SU-DHL-6 (cell line): ENCODE data around the gene ELF2.
"Not testable (repeated sequence)": the region's sequence is repeated elsewhere in the genome, so short reads cannot be mapped to it uniquely, and the experiment has no call there.

Source experiments
- H2AFZ ChIP-seq: fragments of 200-600 bp; sonication (generic); 2 replicates; pipeline ENCODE4 v1.6.1; 2014; ENCODE audit warnings: low read depth, mild to moderate bottlenecking, moderate library complexity, mixed read lengths, antibody characterized with exemption, low read length; ENCODE audit not compliant: severe bottlenecking
- H3F3A ChIP-seq: fragments of 200-600 bp; shearing (Covaris generic); 2 replicates; pipeline ENCODE4 v1.6.0; 2016; ENCODE audit warnings: antibody characterized with exemption, mild to moderate bottlenecking; ENCODE audit not compliant: insufficient read depth
- H3K27ac ChIP-seq: fragments of 200-600 bp; sonication (generic); 2 replicates; pipeline ENCODE4 v1.5.1; 2016; ENCODE audit warnings: low read depth, mild to moderate bottlenecking, low read length, moderate library complexity, mixed read lengths
- H3K27me3 ChIP-seq: fragments of 200-600 bp; sonication (generic), shearing (Covaris generic); 2 replicates; pipeline ENCODE4 v1.6.0; 2014; ENCODE audit warnings: mild to moderate bottlenecking, low read length
- H3K36me3 ChIP-seq: fragments of 200-600 bp; sonication (generic); 2 replicates; pipeline ENCODE4 v1.6.1; 2014; ENCODE audit warnings: mild to moderate bottlenecking, low read length, mixed read lengths
- H3K4me2 ChIP-seq: fragments of 300-600, 200-600 bp; shearing (Covaris generic), sonication (generic); 2 replicates; pipeline ENCODE4 v1.6.0; 2014; ENCODE audit warnings: low read length, low read depth, mild to moderate bottlenecking; ENCODE audit not compliant: poor library complexity, severe bottlenecking
- H3K4me3 ChIP-seq: fragments of 200-600 bp; sonication (generic); 2 replicates; pipeline ENCODE4 v1.5.1; 2014; ENCODE audit warnings: antibody characterized with exemption, low read length, mild to moderate bottlenecking, mixed read lengths; ENCODE audit not compliant: insufficient read depth, poor library complexity, severe bottlenecking
- H3K79me2 ChIP-seq: fragments of 200-600 bp; sonication (generic); 2 replicates; pipeline ENCODE4 v1.6.1; 2014; ENCODE audit warnings: mild to moderate bottlenecking, low read length, moderate library complexity; ENCODE audit not compliant: insufficient read depth
- H3K9ac ChIP-seq: fragments of 200-600 bp; sonication (generic); 2 replicates; pipeline ENCODE4 v1.7.0; 2014; ENCODE audit warnings: mild to moderate bottlenecking, low read length
- H3K9me2 ChIP-seq: fragments of 200-600 bp; sonication (generic); replicated peaks from 2 replicates; pipeline ENCODE4 v1.6.1; 2014; ENCODE audit warnings: low read length; ENCODE audit not compliant: insufficient read depth
- H3K9me3 ChIP-seq: fragments of 200-600 bp; sonication (generic); 2 replicates; pipeline ENCODE4 v1.6.1; 2014; ENCODE audit warnings: low read length, mixed read lengths; ENCODE audit not compliant: insufficient read depth
- H4K20me1 ChIP-seq: fragments of 200-600 bp; sonication (generic); 2 replicates; pipeline ENCODE4 v1.6.1; 2014; ENCODE audit warnings: low read depth, mild to moderate bottlenecking, antibody characterized with exemption, low read length, moderate library complexity, mixed read lengths
- CTCF ChIP-seq: fragments of 200-600 bp; sonication (generic); IDR thresholded peaks from one replicate; pipeline ENCODE4 v1.5.1; 2017; ENCODE audit warnings: antibody characterized with exemption, mild to moderate bottlenecking, low read length, moderate library complexity; ENCODE audit not compliant: insufficient read depth, poor library complexity, severe bottlenecking
- EZH2phosphoT487 ChIP-seq: fragments of 200-600 bp; sonication (generic), shearing (Covaris generic); conservative IDR thresholded peaks from 2 replicates; pipeline ENCODE4 v1.6.1; 2018; ENCODE audit warnings: mild to moderate bottlenecking, antibody characterized with exemption, low read length, moderate library complexity, mixed read lengths

The ELF2 gene

GRCh38 chr4:139221687-139222086 is 44.7 kb upstream of the ELF2 start:
- Histone ChIP-seq H3K4me3 (no peak overlapping the region), H3F3A (no peaks in the 10 kb centered on the region), H3K4me2 (no peak overlapping the region), H3K9me3 (no peaks in the 10 kb centered on the region), H3K36me3 (no peaks in the 10 kb centered on the region), H3K79me2 (no peaks in the 10 kb centered on the region), H3K9me2 (no peaks in the 10 kb centered on the region), H3K27me3 (no peaks in the 10 kb centered on the region), H3K27ac (no peak overlapping the region), H4K20me1 (no peaks in the 10 kb centered on the region), H3K9ac (no peak overlapping the region), H2AFZ (no peak overlapping the region)
- no peak for TF ChIP-seq EZH2phosphoT487
- TF ChIP-seq CTCF, result no peak

GRCh38 chr4:139219450-139220055 is 42.5 kb upstream of the ELF2 start:
- Histone ChIP-seq H3F3A (no peaks in the 10 kb centered on the region), H3K9ac (no peak overlapping the region), H4K20me1 (no peaks in the 10 kb centered on the region), H3K9me3 (no peaks in the 10 kb centered on the region), H3K36me3 (no peaks in the 10 kb centered on the region), H3K9me2 (no peaks in the 10 kb centered on the region), H2AFZ (no peak overlapping the region), H3K4me3 (no peak overlapping the region), H3K79me2 (no peaks in the 10 kb centered on the region), H3K27me3 (no peaks in the 10 kb centered on the region), H3K27ac (no peak overlapping the region), H3K4me2 (no peak overlapping the region)
- TF ChIP-seq EZH2phosphoT487 (no peak), CTCF (no peak)

- H3K9ac ChIP-seq, result 0 out of 2 replicates have a peak overlapping the region, but pooled peaks have one; percentile 13
- H3K27me3 ChIP-seq, result no peaks in the 10 kb centered on the region
- H3K9me3 ChIP-seq, result no peaks in the 10 kb centered on the region
- no peaks in the 10 kb centered on the region for H4K20me1 ChIP-seq
- TF ChIP-seq EZH2phosphoT487 (no peak), CTCF (no peak)
- no peaks in the 10 kb centered on the region for H3K79me2 ChIP-seq
- peak overlapping the region; percentile 51 for H2AFZ ChIP-seq
- H3K4me2 ChIP-seq, result peak overlapping the region; percentile 31
- no peaks in the 10 kb centered on the region for H3K36me3 ChIP-seq
- H3K27ac ChIP-seq, result peak overlapping the region; percentile 15; the same call in 1 of the 2 replicates
- no peaks in the 10 kb centered on the region for H3K9me2 ChIP-seq
- H3K4me3 ChIP-seq, result no peak overlapping the region
- H3F3A ChIP-seq, result no peaks in the 10 kb centered on the region
These were observed 37.1 kb upstream of the ELF2 start for GRCh38 chr4:139214039-139214534.

GRCh38 chr4:139213633-139214032 is 36.6 kb upstream of the ELF2 start:
- H3K27ac ChIP-seq, H3K4me3 ChIP-seq, H3F3A ChIP-seq, H3K9me3 ChIP-seq, H3K79me2 ChIP-seq, H4K20me1 ChIP-seq, H3K27me3 ChIP-seq, H3K9me2 ChIP-seq, H3K36me3 ChIP-seq: not testable (repeated sequence)
- 0 out of 2 replicates have a peak overlapping the region, but pooled peaks have one; percentile 13 for H3K9ac ChIP-seq
- peak overlapping the region; percentile 51 for H2AFZ ChIP-seq
- peak overlapping the region; percentile 31 for H3K4me2 ChIP-seq
